Keratinocyte (primary cell): ENCODE measurements around the gene PCID2. TPM values are rescaled to one million over a fixed set of nuclear protein-coding genes. Genes with fewer than 3 reads are reported as not detected.

Experiments used
- DNase-seq: peaks from one replicate; pipeline ENCODE4 v3.0.0-alpha.2; 2011; ENCODE audit warnings: low read depth, missing footprints, low spot score
- FAIRE-seq: peaks from 2 replicates; lab custom pipeline; 2011; peaks lifted over from hg19 to GRCh38; lab: Jason Lieb, UNC
- H2AFZ ChIP-seq: 2 replicates; pipeline ENCODE4 v1.6.0; 2012; ENCODE audit warnings: low read length, control low read depth, inconsistent platforms; ENCODE audit not compliant: control insufficient read depth
- H3K27ac ChIP-seq: 2 replicates; pipeline ENCODE4 v1.5.1; 2011; ENCODE audit warnings: low read length; ENCODE audit not compliant: control insufficient read depth, insufficient read depth
- H3K27me3 ChIP-seq: 3 replicates; pipeline ENCODE4 v1.6.0; 2011; ENCODE audit warnings: low read length; ENCODE audit not compliant: control insufficient read depth, insufficient read depth; ENCODE audit errors: extremely low read depth
- H3K36me3 ChIP-seq, 2 experiments: 2 replicates in 1 of 2; 3 replicates in 1 of 2; pipeline ENCODE4 v1.5.1; 2011; ENCODE audit warnings: low read length in 2 of 2, mild to moderate bottlenecking in 1 of 2; ENCODE audit not compliant: control insufficient read depth in 2 of 2, insufficient read depth in 2 of 2; ENCODE audit errors: extremely low read depth in 1 of 2
- H3K4me1 ChIP-seq: 3 replicates; pipeline ENCODE4 v1.5.1; 2011; ENCODE audit warnings: low read length; ENCODE audit not compliant: control insufficient read depth, insufficient read depth; ENCODE audit errors: extremely low read depth
- H3K4me2 ChIP-seq: 3 replicates; pipeline ENCODE4 v1.6.0; 2011; ENCODE audit warnings: low read depth, low read length; ENCODE audit not compliant: control insufficient read depth, insufficient read depth; ENCODE audit errors: extremely low read depth
- H3K4me3 ChIP-seq, 3 experiments: fragments of 200-600 bp in 1 of 3; sonication (generic) in 1 of 3; 2 replicates in 2 of 3; 3 replicates in 1 of 3; pipeline ENCODE4 v1.5.1; 2011 to 2016; ENCODE audit warnings: low read length in 3 of 3, mild to moderate bottlenecking in 3 of 3, control low read depth in 2 of 3, inconsistent platforms in 1 of 3, low read depth in 1 of 3, mixed read lengths in 1 of 3, mixed run types in 1 of 3, moderate library complexity in 1 of 3; ENCODE audit not compliant: control insufficient read depth in 2 of 3, insufficient read depth in 2 of 3; ENCODE audit errors: extremely low read depth in 1 of 3
- H3K79me2 ChIP-seq: 2 replicates; pipeline ENCODE4 v1.6.0; 2012; ENCODE audit warnings: low read length; ENCODE audit not compliant: control insufficient read depth, insufficient read depth
- H3K9ac ChIP-seq: 3 replicates; pipeline ENCODE4 v1.6.0; 2011; ENCODE audit warnings: low read length; ENCODE audit not compliant: control insufficient read depth, insufficient read depth; ENCODE audit errors: extremely low read depth
- H3K9me1 ChIP-seq: 3 replicates; pipeline ENCODE4 v1.6.0; 2011; ENCODE audit warnings: low read length; ENCODE audit not compliant: control insufficient read depth, insufficient read depth; ENCODE audit errors: extremely low read depth
- H3K9me3 ChIP-seq: 2 replicates; pipeline ENCODE4 v1.5.1; 2012; ENCODE audit warnings: low read depth, low read length; ENCODE audit not compliant: control insufficient read depth
- H4K20me1 ChIP-seq: 3 replicates; pipeline ENCODE4 v1.6.0; 2011; ENCODE audit warnings: low read length; ENCODE audit not compliant: control insufficient read depth, insufficient read depth; ENCODE audit errors: extremely low read depth
- CTCF ChIP-seq, 3 experiments: IDR thresholded peaks in 1 of 3; conservative IDR thresholded peaks in 1 of 3; optimal IDR thresholded peaks in 1 of 3; 2 replicates in 2 of 3; 3 replicates in 1 of 3; pipeline versions ENCODE3 to v1.5.1; 2011; ENCODE audit warnings: low read length in 3 of 3, mild to moderate bottlenecking in 3 of 3, moderate library complexity in 2 of 3, control low read depth in 1 of 3, inconsistent platforms in 1 of 3; ENCODE audit not compliant: insufficient read depth in 2 of 3; ENCODE audit errors: extremely low read depth in 1 of 3
- EZH2 ChIP-seq: IDR thresholded peaks from one replicate; pipeline ENCODE4 v1.6.1; 2012; ENCODE audit warnings: inconsistent platforms, mild to moderate bottlenecking, low read length, moderate library complexity
- dilution Hi-C: fragments of 300-500 bp; cut with MboI; formaldehyde crosslinking; loops from one replicate; pipeline ENCODE4 v1.7.0; 2020; ENCODE audit warnings: low sequenced_read_pairs; ENCODE audit not compliant: extremely low pct_ligation_motif_present
- polyA plus RNA-seq, 5 experiments: library from polyadenylated mRNA; depleted of rRNA in 3 of 5; stranded (reverse) in 3 of 5; stranded (forward) in 1 of 5; unstranded in 1 of 5; fragments of >200 nt; gene quantifications; 1 replicate in 1 of 5; 2 replicates in 3 of 5; 3 replicates in 1 of 5; pipeline versions ENCODE4 v1.2.1 to v1.2.3, GENCODE V29; 2011 to 2012; ENCODE audit warnings: missing spikeins in 2 of 5, low read depth in 1 of 5, low replicate concordance in 1 of 5

The PCID2 gene
- polyA plus RNA-seq, 1 donor (not counting 4 experiments of a cell fraction or from before 2014, with no cell fraction given), result 76.5 TPM

- DNase-seq, result no peak
- Histone ChIP-seq H3K79me2 (no peaks in the 10 kb centered on the region), H3K9me1 (no peaks in the 10 kb centered on the region), H3K27me3 (peaks cover 3% of the 10 kb centered on the region), H3K4me3 (no peak overlapping the region), H4K20me1 (no peaks in the 10 kb centered on the region), H3K4me2 (no peak overlapping the region), H3K36me3 (no peaks in the 10 kb centered on the region), H3K4me1 (no peaks in the 10 kb centered on the region), H3K9ac (no peak overlapping the region), H3K27ac (no peak overlapping the region), H3K9me3 (no peaks in the 10 kb centered on the region), H2AFZ (no peak overlapping the region)
- no peak for FAIRE-seq
- TF ChIP-seq EZH2, result no peak
- no peak for TF ChIP-seq CTCF (optimal IDR thresholded peaks at IDR 0.05 in 1 of 3, IDR thresholded peaks at IDR 0.05 in 1 of 3, conservative IDR thresholded peaks at IDR 0.05 in 1 of 3; ENCODE audit: extremely low read depth in 1 of 3, insufficient read depth in 2 of 3, low read length in 3 of 3)
- dilution Hi-C loops, result no loop called here
Observed at GRCh38 chr13:113142876-113143275, 65.6 kb downstream of the PCID2 start.

- DNase-seq (no peak), FAIRE-seq (no peak)
- Histone ChIP-seq H3K79me2 (no peaks in the 10 kb centered on the region), H3K27me3 (no peaks in the 10 kb centered on the region), H3K9ac (no peak overlapping the region), H2AFZ (no peak overlapping the region), H3K36me3 (no peaks in the 10 kb centered on the region), H3K4me3 (no peak overlapping the region), H3K4me2 (no peak overlapping the region), H3K9me3 (no peaks in the 10 kb centered on the region), H3K9me1 (no peaks in the 10 kb centered on the region), H4K20me1 (no peaks in the 10 kb centered on the region), H3K27ac (no peak overlapping the region), H3K4me1 (no peaks in the 10 kb centered on the region)
- dilution Hi-C loops, result no loop called here
- no peak for TF ChIP-seq CTCF (optimal IDR thresholded peaks at IDR 0.05 in 1 of 3, IDR thresholded peaks at IDR 0.05 in 1 of 3, conservative IDR thresholded peaks at IDR 0.05 in 1 of 3; ENCODE audit: extremely low read depth in 1 of 3, insufficient read depth in 2 of 3, low read length in 3 of 3)
- no peak for TF ChIP-seq EZH2
Observed at GRCh38 chr13:113141601-113141970, 66.9 kb downstream of the PCID2 start.
